H1 (cell line): ENCODE measurements around the gene ATAD3A. TPM values are rescaled to one million over a fixed set of nuclear protein-coding genes. Genes with fewer than 3 reads are reported as not detected.

Experiments used
- ATF2 ChIP-seq: IDR thresholded peaks from 2 replicates; pipeline ENCODE4 v1.6.1; 2012; ENCODE audit warnings: low read length, inconsistent platforms
- BACH1 ChIP-seq: IDR thresholded peaks from 2 replicates; pipeline ENCODE4 v1.6.1; 2012; ENCODE audit warnings: low read length, improper control_type of control experiment
- BCL11A ChIP-seq, 2 experiments: IDR thresholded peaks; one replicate each; pipeline ENCODE4 v1.6.1; 2011; ENCODE audit warnings: low read depth in 2 of 2, low read length in 2 of 2, mild to moderate bottlenecking in 2 of 2
- CBX5 ChIP-seq: fragments of 300-800, 300-1000 bp; sonication (generic); IDR thresholded peaks from 2 replicates; pipeline ENCODE4 v1.7.1; 2016; ENCODE audit warnings: antibody characterized with exemption, low read length, low read depth
- CHD1 ChIP-seq: IDR thresholded peaks from 2 replicates; pipeline ENCODE4 v1.6.1; 2012; ENCODE audit warnings: low read depth, low read length, improper control_type of control experiment
- CREB1 ChIP-seq: IDR thresholded peaks from 2 replicates; pipeline ENCODE4 v1.6.1; 2012; ENCODE audit warnings: inconsistent platforms
- CTBP2 ChIP-seq: IDR thresholded peaks from 2 replicates; pipeline ENCODE4 v1.7.0; 2011; ENCODE audit warnings: borderline replicate concordance, mild to moderate bottlenecking, moderate library complexity, mixed read lengths, low read length; ENCODE audit not compliant: insufficient read depth, insufficient read length
- EGR1 ChIP-seq: IDR thresholded peaks from 2 replicates; pipeline ENCODE4 v1.6.1; 2011; ENCODE audit warnings: low read depth, low read length, borderline replicate concordance
- EZH2 ChIP-seq: fragments of 200-600 bp; sonication (generic); IDR thresholded peaks from 2 replicates; pipeline ENCODE4 v1.7.1; 2012; ENCODE audit warnings: low read depth, mild to moderate bottlenecking, moderate library complexity, low read length, inconsistent platforms; ENCODE audit not compliant: severe bottlenecking
- GTF2F1 ChIP-seq: IDR thresholded peaks from 2 replicates; pipeline ENCODE4 v1.6.1; 2012; ENCODE audit warnings: low read depth, low read length, improper control_type of control experiment, borderline replicate concordance
- JUN ChIP-seq: IDR thresholded peaks from 2 replicates; pipeline ENCODE4 v1.6.1; 2011; ENCODE audit warnings: low read depth, mild to moderate bottlenecking, improper control_type of control experiment, low read length
- JUND ChIP-seq: IDR thresholded peaks from 2 replicates; pipeline ENCODE4 v1.6.1; 2011; ENCODE audit warnings: mild to moderate bottlenecking, improper control_type of control experiment, low read length
- KDM4A ChIP-seq: IDR thresholded peaks from one replicate; pipeline ENCODE4 v1.7.1; 2012; ENCODE audit warnings: low read depth, mild to moderate bottlenecking, moderate library complexity, low read length, inconsistent platforms; ENCODE audit not compliant: severe bottlenecking
- KDM5A ChIP-seq: fragments of 200-600 bp; IDR thresholded peaks from 2 replicates; pipeline ENCODE4 v1.7.1; 2012; ENCODE audit warnings: mild to moderate bottlenecking, low read length, inconsistent platforms, mixed read lengths
- MAFK ChIP-seq: IDR thresholded peaks from 2 replicates; pipeline ENCODE4 v1.6.1; 2012; ENCODE audit warnings: low read depth, mild to moderate bottlenecking, improper control_type of control experiment, low read length
- MAX ChIP-seq: IDR thresholded peaks from 2 replicates; pipeline ENCODE4 v1.6.1; 2012; ENCODE audit warnings: inconsistent platforms
- NANOG ChIP-seq: IDR thresholded peaks from 2 replicates; pipeline ENCODE4 v1.6.1; 2011; ENCODE audit warnings: low read length, low read depth, mild to moderate bottlenecking, inconsistent platforms; ENCODE audit not compliant: insufficient read depth, poor library complexity, severe bottlenecking
- RBBP5 ChIP-seq: IDR thresholded peaks from 2 replicates; pipeline ENCODE4 v1.7.1; 2012; ENCODE audit warnings: low read depth, mild to moderate bottlenecking, inconsistent platforms, low read length, moderate library complexity, borderline replicate concordance
- SP4 ChIP-seq: IDR thresholded peaks from 2 replicates; pipeline ENCODE4 v1.6.1; 2012; ENCODE audit warnings: low read length, inconsistent platforms
- SRF ChIP-seq: IDR thresholded peaks from 2 replicates; pipeline ENCODE4 v1.6.1; 2011; ENCODE audit warnings: mild to moderate bottlenecking, low read depth, low read length, moderate library complexity
- USF2 ChIP-seq: IDR thresholded peaks from 2 replicates; pipeline ENCODE4 v1.6.1; 2011; ENCODE audit warnings: low read length, improper control_type of control experiment
- YY1 ChIP-seq: IDR thresholded peaks from 2 replicates; pipeline ENCODE4 v1.6.1; 2011; ENCODE audit warnings: low read depth, mild to moderate bottlenecking, low read length
- polyA plus RNA-seq, 7 experiments: library from polyadenylated mRNA; depleted of rRNA in 3 of 7; stranded (reverse) in 5 of 7; unstranded in 2 of 7; fragments of >200 nt in 5 of 7; fragments of 200-250 nt in 2 of 7; gene quantifications; 1 replicate in 5 of 7; 2 replicates in 1 of 7; 4 replicates in 1 of 7; pipeline versions ENCODE4 v1.2.1 to v1.2.3, GENCODE V29; 2011 to 2013; ENCODE audit warnings: missing spikeins in 2 of 7, mixed read lengths in 2 of 7
- total RNA-seq: library from RNA; stranded (reverse); fragmentation: NEBNext Ultra II Directional; extraction: Animal tissue kit (Norgen Biotek cat#: 25700); gene quantifications from 2 replicates; pipeline ENCODE4 v1.2.1, GENCODE V29; 2021

The ATAD3A gene
- total and polyA plus RNA-seq, 2 of the 8 experiments (the other 6 are each of a cell fraction or from before 2014, with no cell fraction given), result 28.3 to 64.7 TPM

GRCh38 chr1:1573843-1574720 is 62.1 kb downstream of the ATAD3A start (continued):
- TF ChIP-seq KDM4A (no peak), SRF (no peak), BCL11A (IDR thresholded peaks at IDR 0.05; ENCODE audit: low read depth in 2 of 2, low read length in 2 of 2) (no peak), RBBP5 (peak; percentile 71; the same call in 1 of the 2 replicates), CREB1 (no peak), GTF2F1 (no peak), KDM5A (peak; percentile 63; the same call in 1 of the 2 replicates), NANOG (no peak), MAFK (no peak), EZH2 (no peak), BACH1 (no peak), CHD1 (no peak), JUN (no peak), MAX (no peak), CTBP2 (no peak), EGR1 (no peak), CBX5 (no peak), YY1 (peak; percentile 96), SP4 (no peak), ATF2 (no peak), USF2 (no peak), JUND (no peak)
